ENCODE results near the gene TEKTIP1. TPM values are rescaled to one million over a fixed set of nuclear protein-coding genes. Genes with fewer than 3 reads are reported as not detected.

The TEKTIP1 gene
- total RNA-seq, 1 experiment from 2014 or later = 1.3 TPM

GRCh38 chr19:3515891-3516422 lies 23.0 kb upstream of the TEKTIP1 start:
- Histone ChIP-seq H2AFZ (ENCODE audit: low read length) (no peak overlapping the region), H3K23ac (ENCODE audit: insufficient read length, low read depth, low read length) (no peak overlapping the region), H3K9me3 (ENCODE audit: control insufficient read depth, low read depth, low read length) (no peaks in the 10 kb centered on the region), H3K27me3 (ENCODE audit: insufficient read depth, low read length) (no peaks in the 10 kb centered on the region), H2AK5ac (ENCODE audit: insufficient read length, low read length) (no peak overlapping the region), H3K18ac (ENCODE audit: insufficient read length, low read depth, low read length) (no peak overlapping the region), H3K4me2 (ENCODE audit: insufficient read depth, insufficient read length, low read length) (no peak overlapping the region), H4K20me1 (ENCODE audit: control insufficient read depth, insufficient read depth, insufficient read length) (no peaks in the 10 kb centered on the region), H4K8ac (replicated peaks; ENCODE audit: insufficient read length, low read depth, low read length) (no peak overlapping the region), H2BK5ac (ENCODE audit: insufficient read length, low read length) (no peak overlapping the region), H3K79me2 (ENCODE audit: insufficient read depth, low read length) (peaks cover 1% of the 10 kb centered on the region; the same call in 1 of the 2 replicates), H2BK20ac (ENCODE audit: low read depth, low read length, poor library complexity, severe bottlenecking) (no peak overlapping the region), H2BK12ac (ENCODE audit: insufficient read length, low read depth, low read length) (no peak overlapping the region), H3K56ac (ENCODE audit: insufficient read length, low read depth, low read length) (no peak overlapping the region), H3K4me1 (ENCODE audit: insufficient read depth, low read length) (peaks cover 3% of the 10 kb centered on the region; the same call in 1 of the 2 replicates), H3K23me2 (ENCODE audit: insufficient read length, low read depth, low read length, poor library complexity, severe bottlenecking) (no peaks in the 10 kb centered on the region), H3K14ac (ENCODE audit: insufficient read depth, low read length) (no peak overlapping the region; the same call in 1 of the 2 replicates), H3K79me1 (ENCODE audit: insufficient read depth, low read depth, low read length, poor library complexity, severe bottlenecking) (no peaks in the 10 kb centered on the region), H3K4ac (ENCODE audit: low read depth, low read length) (no peak overlapping the region), H2BK120ac (ENCODE audit: low read depth, low read length, poor library complexity, severe bottlenecking) (no peak overlapping the region), H3K9ac (ENCODE audit: extremely low read depth, insufficient read length, low read length) (no peak overlapping the region), H2BK15ac (ENCODE audit: low read depth, low read length) (no peak overlapping the region), H4K91ac (ENCODE audit: insufficient read length, low read depth, low read length) (no peak overlapping the region), H4K5ac (ENCODE audit: insufficient read length, low read depth, low read length) (no peak overlapping the region), H3T11ph (ENCODE audit: low read length) (no peak overlapping the region), H3K27ac (ENCODE audit: insufficient read length, low read depth, low read length) (no peak overlapping the region)
- Mint-ChIP-seq H3K4me3 (no peak overlapping the region), H3K27me3 (ENCODE audit: low read depth) (no peaks in the 10 kb centered on the region; the same call in 1 of the 2 replicates), H3K27ac (peak overlapping the region; percentile 22 to 53 (median 52); a peak in 3 of 7 replicates), H3K4me1 (peaks cover 34 to 43% of the 10 kb centered on the region in 2 experiments), H3K36me3 (ENCODE audit: insufficient read depth in 1 of 3, low read depth in 3 of 3) (peaks cover 0 to 13% (median 2%) of the 10 kb centered on the region in 3 experiments; a peak in 5 of 7 replicates), H3K9me3 (no peaks in the 10 kb centered on the region; a peak in 1 of 5 replicates)
- DNase-seq = no peak
- TF ChIP-seq, protein P1, sequence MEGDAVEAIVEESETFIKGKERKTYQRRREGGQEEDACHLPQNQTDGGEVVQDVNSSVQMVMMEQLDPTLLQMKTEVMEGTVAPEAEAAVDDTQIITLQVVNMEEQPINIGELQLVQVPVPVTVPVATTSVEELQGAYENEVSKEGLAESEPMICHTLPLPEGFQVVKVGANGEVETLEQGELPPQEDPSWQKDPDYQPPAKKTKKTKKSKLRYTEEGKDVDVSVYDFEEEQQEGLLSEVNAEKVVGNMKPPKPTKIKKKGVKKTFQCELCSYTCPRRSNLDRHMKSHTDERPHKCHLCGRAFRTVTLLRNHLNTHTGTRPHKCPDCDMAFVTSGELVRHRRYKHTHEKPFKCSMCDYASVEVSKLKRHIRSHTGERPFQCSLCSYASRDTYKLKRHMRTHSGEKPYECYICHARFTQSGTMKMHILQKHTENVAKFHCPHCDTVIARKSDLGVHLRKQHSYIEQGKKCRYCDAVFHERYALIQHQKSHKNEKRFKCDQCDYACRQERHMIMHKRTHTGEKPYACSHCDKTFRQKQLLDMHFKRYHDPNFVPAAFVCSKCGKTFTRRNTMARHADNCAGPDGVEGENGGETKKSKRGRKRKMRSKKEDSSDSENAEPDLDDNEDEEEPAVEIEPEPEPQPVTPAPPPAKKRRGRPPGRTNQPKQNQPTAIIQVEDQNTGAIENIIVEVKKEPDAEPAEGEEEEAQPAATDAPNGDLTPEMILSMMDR (conservative IDR thresholded peaks at IDR 0.05) = no peak
- no CpG with 5 or more reads among the region's 15 CpGs for WGBS (ENCODE audit: extremely low coverage, insufficient read length, low lambda C conversion rate)
